Measurements from ENCODE around the gene PPM1M.

- TF ChIP-seq POLR2A (IDR thresholded peaks at IDR 0.05): no peak
- TF ChIP-seq, protein P1, sequence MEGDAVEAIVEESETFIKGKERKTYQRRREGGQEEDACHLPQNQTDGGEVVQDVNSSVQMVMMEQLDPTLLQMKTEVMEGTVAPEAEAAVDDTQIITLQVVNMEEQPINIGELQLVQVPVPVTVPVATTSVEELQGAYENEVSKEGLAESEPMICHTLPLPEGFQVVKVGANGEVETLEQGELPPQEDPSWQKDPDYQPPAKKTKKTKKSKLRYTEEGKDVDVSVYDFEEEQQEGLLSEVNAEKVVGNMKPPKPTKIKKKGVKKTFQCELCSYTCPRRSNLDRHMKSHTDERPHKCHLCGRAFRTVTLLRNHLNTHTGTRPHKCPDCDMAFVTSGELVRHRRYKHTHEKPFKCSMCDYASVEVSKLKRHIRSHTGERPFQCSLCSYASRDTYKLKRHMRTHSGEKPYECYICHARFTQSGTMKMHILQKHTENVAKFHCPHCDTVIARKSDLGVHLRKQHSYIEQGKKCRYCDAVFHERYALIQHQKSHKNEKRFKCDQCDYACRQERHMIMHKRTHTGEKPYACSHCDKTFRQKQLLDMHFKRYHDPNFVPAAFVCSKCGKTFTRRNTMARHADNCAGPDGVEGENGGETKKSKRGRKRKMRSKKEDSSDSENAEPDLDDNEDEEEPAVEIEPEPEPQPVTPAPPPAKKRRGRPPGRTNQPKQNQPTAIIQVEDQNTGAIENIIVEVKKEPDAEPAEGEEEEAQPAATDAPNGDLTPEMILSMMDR (IDR thresholded peaks at IDR 0.05): no peak
These were observed 35.5 kb upstream of the PPM1M start for GRCh38 chr3:52210037-52210436.

All from body of pancreas (tissue), 4 donors.